Inferior parietal cortex (tissue), 1 donor: ENCODE data around the gene SPSB4.

Source experiments
- DNase-seq: peaks from one replicate; pipeline ENCODE4 v3.0.0-alpha.2; 2016; ENCODE audit errors: extremely low spot score

The SPSB4 gene

DNA sequence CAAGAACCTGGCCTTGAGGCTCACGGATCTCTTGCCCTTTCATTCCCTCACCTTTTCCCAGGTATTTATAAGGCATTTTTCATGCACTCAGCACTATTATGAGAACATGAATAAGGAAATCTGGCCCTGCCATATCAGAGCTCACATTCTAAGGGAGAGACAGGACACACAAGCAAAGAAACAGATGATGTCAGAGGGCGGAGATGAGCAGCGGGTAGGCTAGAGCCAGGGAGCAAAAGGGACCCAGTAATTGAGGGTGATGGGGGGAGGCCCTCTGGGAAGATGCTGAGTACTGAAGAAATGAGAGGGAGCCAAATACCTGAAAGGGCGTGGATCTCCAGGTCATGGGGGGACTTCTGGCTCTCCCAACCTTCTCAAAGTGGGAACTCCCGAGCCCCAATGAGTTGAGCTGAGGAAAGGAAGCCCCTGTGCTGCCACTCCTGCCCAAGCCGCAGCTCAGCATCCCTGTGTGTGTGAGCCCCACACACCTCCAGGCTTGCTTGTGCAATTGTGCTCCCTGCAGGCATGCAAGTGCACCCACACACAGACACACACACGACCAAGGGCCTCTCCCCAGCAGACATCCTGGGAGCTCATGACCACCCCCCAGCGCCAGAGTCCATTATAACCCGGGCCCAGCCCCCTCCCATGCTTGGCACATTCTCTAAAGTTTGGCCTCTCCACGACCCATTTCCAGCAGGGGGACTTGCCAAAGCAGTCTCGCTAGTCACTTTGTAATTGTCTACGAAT is 99.1 kb downstream of the SPSB4 start:
- no peak for DNase-seq

DNA sequence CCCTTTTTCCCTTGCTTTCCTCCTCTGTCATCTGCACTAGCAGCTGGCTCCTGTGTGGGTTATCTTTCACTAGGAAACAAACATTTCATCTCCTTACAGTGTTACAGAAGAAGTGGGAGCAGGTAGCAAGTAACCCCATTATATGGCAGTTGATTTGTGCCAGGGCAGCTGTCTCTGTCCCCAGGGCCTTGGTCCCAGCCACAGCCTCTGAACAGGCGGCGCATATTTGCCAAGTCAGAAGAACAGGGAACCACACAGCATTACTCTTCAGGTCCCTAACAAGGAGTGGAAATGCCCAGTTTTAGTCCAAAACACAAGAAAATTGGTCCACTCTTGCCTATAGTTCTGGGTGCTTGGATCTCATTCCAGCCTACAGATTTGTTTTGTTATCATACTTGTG is 99.8 kb downstream of the SPSB4 start:
- no peak for DNase-seq

DNA sequence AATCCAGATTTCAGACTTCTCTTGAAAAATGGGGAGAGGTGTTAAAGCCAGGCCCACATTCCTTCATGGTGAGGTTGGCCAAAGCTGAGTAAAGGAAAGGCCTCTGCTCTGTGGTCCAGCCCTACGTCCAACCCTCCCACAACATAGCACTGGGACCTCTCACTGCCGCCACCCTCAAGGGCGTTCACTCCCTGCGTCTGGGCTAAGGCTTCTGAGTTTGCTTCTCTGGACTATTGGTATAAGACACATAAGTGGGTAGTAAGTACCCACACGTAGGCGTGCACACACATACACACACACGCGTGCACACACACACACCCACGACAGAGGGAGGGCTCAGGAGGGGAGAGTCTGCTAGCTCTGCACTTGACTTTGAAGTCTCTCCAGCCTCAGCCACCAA is 100.3 kb downstream of the SPSB4 start:
- no peak for DNase-seq

DNA sequence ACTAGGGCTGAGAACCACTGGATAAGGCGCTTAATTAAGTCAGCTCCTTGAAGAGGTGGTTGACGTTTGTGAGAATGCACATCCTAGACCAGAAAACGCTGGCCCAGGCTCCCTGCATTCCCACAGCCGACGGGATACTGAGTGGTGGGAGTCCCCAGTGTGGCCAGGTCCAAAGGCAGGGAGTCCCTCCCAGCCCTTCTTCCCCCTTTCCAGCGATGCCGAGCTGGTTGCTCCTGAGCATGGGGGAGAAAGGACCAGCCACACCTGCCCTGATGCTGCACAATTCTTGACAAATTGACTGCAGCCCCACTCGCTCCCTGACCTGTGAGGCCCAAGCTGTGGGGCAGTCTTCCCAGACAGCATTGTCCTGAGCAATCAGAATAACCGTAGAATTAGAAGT is 101.0 kb downstream of the SPSB4 start:
- DNase-seq: no peak

DNA sequence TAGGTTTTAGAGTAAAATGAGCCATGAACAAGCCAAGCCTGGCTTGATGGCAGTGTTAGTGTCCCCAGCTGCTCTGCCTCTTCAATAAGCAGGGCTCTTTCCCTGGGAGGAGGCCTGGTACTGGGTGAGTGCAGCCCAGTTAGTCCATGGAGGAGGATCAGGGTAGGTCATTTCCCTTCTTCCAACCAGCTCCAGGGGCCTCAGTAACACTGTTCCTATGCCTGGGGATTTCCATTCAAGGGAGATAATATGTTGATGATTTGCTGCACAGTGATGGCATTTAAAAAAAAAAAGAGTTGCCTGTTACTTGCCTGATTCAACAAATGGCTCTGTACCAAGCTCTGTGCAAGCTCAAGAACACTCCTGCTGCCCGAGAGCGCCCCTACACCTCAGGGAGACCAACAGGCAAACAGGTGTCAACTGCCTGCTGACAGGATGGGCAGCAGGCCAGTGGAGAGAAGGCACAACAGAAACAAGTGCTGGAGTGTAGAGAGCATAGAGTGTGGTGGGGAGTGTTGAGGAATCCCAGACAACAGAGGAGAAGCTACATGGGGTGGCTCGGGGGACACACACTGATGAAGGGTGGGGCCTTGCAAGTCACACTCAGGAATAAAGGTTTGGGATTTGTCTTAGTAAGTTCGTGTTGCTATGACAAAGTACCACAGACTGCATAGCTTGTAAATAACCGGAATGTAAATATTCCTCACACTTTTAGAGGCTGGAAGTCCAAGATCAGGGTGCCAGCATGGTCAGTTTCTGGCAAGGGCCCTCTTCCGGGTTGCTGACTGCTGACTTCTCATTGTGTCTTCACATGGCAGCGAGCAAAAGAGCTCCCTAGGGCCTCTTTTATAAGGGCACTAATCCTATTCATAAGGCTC is 101.9 kb downstream of the SPSB4 start:
- DNase-seq: no peak

DNA sequence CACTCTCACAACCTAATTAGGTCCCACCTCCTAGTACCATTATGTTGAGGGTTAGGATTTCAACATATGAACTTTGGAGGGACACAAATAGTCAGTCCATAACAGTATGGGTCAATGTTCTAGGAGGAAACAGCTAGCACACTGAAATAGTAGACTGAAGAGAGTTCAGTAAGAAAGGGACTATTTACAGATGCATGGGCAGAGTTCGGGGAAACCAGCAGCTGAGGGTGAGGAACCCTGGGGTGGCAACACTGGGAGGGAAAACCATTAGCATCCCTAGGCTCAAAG is 102.5 kb downstream of the SPSB4 start:
- no peak for DNase-seq

DNA sequence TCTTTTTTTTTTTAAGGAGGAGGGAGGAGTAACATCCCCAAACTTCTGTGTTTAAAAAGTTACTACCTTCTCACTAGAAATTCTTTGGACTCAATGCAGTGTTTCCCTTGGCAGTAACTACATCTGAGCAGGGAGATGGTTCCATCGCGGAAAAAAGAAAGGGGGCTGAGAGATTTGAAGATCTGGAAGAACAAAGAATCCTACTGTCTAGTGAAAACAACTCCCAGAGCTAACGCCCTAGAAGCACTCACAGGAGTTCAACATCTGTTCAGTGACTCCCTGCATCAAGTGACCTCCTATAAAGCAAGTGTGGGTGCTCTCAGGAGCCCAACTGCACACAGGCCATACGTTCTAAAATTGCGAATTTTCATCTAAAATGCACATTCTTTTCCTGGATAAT is 113.7 kb downstream of the SPSB4 start:
- no peak for DNase-seq

DNA sequence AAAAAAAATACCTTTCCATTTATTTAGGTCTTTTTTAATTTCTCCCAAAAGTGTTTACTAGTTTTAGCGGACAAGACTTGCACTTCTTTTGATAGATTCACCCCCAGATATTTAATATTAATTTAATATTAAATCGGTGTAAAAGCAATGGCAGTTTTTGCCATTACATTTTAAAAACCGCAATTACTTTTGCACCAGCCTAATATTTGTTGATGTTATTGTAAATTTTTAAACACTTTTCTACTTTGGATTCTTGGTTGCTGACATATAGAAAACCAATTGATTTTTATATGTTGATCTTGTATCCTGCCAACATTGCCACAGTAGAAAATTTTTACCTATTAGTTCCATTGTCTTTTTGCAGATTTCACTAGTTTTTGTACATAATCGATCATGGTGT is 116.5 kb downstream of the SPSB4 start:
- no peak for DNase-seq

DNA sequence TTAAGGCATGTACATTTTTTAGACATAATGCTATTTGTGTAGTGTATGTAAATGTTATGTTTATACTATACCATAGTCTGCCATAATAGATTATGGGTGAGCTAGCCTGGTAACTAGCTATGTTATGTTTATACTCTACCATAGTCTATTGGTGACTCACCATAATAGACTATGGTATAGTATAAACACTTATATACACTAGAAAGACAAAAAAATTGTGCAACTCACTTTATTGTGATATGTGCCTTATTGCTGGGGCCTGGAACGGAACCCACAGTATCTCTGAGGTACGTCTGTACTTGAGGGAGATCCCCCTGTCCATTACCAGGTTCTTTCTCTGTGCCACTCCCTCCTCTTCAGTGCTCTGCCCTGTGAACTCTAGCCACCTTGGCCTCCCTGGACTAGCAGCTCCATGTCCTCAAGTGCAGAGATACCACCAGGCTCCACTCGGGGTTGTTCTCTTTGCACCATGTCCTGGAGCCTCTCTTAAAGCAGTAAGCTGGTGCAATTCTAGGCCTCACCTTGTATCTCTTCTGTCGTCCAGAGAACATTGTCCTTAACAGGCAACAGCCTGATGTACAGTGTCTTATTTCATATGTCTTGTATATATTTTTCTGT is 119.6 kb downstream of the SPSB4 start:
- DNase-seq: no peak

DNA sequence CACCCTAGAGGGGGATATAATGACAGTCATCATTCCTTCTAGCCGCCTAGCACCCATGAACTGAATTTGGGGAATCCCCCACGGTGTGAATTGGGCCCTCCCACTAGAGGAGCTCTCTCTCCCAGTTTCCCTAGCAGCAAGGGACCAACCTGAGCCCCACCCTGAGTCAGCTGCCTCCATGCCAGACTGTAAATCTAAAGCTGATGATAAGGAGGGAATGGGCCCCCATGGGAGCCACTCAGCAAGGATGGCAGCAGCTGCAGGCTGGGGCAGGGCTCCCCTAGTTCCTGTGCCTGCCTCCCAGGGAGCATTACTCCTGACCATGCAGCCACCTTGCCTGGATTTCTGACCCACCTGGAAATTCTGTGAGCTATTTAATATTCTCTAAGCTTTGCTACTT is 123.5 kb downstream of the SPSB4 start:
- DNase-seq: no peak

DNA sequence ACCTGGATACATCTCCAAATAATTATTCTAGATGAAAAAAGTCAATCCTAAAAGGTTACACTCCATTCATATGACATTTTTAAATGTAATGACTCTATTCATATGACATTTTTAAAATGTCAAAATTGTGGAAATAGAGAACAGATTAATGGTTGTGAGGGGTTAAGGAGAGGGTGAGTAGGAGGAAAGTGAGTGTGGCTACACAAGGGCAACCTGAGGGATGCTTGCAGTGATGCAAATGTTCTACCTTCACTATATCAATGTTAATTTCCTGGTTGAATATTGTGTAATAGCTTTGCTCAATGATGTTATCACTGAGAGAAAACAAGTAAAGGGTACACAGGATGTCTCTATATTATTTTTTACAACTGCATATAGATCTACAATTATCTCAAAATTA is 125.6 kb downstream of the SPSB4 start:
- DNase-seq: no peak

DNA sequence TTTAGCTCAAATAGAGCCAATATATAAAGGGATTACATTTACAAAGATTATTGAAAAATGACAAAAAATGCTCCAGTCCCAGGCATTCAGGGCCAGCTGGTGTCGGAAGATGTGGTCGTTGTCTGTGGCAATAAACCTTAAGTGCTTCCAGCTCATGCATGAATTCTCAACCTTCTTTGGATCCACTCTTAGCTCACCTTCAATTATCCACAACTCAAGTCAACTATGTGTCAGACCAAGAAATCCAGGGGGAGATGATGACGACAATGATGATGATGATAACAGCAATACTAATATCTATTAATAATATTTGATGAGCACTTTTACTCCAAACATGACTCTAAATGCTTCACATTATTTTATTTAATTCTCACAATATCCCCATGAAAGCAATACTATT is 126.9 kb downstream of the SPSB4 start:
- no peak for DNase-seq

DNA sequence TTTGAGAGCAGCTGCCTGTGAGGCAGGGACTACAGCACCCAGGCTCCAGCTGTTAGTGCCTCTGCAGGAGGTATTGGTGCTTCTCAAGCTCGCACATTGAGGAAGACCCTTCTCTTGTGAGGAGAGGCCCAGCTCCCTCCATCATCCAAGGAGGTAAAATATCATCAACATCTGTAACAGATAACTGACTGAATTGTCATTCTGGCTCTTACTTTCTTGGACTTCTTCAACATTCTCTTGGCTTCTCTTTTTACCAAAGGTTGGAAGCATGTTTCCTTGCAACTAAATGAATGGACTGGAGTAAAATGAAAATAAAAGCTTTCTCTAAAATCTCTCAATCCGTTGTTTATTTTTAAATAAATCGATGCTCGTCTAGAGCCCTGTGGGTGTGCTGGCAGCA is 127.4 kb downstream of the SPSB4 start:
- DNase-seq: no peak

DNA sequence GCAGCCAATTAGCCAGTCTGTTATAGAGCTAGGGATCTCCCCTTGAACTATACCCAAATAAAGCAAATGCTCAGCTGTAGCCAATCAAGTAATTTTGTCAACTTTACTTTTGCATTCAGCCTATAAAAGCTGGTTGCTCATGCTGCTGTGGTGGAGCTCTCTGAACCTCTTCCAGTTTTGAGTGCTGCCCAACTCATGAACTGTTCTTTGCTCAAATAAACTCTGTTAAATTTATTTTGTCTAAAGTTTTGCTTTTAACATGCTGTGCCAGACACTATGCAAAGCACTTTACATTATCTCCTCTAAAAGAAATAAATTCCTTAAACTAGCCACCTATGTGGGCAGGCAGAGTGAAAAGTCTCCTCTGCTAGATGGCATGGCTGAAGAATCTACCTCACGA is 128.8 kb downstream of the SPSB4 start:
- DNase-seq: no peak

DNA sequence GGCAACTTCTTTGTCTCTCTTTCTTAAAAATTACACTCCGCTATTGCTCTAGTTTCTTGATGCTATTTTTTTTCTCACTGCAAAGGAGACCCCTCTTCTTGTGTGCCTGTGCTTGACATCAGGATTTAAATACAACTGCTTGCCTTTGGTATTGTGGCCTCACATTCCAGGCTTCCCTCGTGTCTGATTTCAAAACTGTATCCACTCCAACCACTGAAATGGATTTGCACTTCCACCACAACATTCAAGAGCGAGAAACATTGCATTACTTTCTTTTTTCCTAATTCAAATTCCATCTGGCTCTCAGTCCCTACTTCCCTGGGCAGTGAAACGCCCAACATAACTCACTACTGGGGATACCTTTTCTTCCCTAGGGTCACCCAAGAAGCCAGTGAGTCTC is 130.0 kb downstream of the SPSB4 start:
- DNase-seq: no peak

DNA sequence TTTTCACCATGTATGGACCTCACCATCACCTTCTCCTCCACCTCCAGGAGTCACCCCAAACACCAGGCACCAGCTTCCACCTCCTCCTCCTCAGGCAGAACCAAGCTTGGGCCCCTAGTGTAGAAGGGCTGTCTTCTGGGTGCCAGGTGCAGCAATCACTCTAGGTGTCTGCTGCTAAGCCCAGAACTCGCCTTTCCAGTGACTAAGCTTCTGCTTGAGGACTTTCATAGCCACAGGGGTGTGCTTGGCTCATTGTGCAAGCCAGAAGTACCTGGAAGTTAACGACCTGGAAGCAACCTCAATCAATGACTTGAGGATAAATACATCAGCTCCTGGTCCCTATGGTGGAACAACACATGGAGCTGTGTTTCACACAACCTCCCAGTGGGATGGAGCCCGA is 130.7 kb downstream of the SPSB4 start:
- DNase-seq: no peak

DNA sequence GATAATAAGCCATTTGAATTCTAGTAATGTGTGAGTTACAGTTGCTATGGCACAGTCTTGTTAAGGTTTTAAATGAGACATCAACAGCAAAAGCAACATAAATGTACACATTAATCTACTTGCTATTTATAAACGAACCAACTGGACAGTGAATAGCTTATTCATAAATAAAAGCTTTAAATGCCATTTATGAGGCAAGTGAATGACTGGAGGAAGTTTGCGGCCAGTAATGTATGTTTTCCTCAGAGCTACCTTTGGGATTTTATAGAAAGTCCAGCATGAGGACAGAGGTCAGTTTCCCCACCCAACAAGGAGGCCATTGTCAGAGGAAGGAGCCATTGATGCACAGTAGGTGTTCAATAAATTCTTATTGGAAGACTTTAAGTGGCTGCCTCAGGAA is 132.5 kb downstream of the SPSB4 start:
- DNase-seq: no peak

DNA sequence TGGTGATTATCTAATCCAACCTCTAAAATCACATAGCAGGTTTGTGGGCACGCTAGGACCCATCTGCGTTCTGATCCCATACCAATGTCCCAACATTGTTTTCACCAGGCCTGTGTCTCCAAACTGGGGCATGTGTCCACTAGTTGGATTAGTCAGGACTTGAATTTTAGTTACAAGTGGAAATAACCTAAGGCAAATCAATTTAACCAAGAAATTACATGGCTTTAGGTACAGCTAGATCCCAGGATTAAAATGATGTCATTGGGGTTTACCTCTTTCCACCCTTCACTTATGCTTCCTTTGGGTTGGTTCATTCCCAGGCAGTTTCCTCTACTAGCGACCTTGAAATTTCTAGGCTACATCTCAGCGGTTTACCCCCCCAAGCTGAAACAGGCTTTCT is 133.3 kb downstream of the SPSB4 start:
- DNase-seq: no peak

DNA sequence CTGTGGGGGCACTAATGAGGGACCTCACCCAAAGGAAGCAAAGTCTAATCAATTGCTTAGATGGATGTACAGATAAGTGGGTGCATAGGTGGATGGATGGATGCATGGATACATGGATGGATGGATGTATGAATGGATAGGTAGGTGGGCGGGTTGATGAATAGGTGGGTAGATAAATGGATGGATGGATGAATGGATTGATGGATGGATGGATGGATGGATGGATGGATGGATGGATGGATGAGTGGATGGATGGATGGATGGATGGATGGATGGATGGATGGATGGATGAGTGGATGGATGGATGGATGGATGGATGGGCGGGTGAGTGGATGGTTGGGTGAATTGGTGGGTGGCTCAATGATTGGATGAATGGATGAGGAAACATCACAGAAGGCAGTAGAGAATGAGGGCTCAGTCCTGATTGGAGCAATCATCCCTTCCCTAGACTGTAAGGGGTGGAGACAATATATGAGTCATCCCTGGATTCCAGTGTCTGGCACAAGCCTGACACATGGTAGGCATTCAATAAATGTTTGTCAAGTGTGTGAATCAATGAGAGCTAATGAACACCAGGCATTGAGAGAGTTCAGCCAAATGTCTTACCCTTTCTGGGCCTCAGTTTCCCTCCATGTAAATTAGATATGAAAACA is 140.1 kb downstream of the SPSB4 start:
- DNase-seq: no peak

DNA sequence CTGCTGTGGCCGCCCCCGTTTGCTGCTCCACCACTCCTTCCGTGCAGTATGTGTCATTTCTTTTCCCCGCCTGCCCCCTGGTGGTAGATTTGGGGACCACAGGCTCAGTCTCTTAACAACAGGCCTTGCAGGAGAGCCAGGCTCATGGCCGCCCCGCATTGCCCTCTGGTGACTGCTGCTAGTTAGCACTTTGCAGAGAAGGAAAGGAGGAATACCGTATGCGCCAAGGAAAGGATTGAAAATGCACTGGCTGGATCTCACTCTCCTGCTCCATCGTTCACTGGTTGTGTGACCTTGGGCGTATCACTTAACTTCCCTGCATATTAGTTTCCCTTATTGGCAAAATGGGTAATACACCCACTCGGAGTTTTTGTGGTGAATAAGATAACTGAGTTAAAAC is 141.2 kb downstream of the SPSB4 start:
- DNase-seq: peak; percentile 99

DNA sequence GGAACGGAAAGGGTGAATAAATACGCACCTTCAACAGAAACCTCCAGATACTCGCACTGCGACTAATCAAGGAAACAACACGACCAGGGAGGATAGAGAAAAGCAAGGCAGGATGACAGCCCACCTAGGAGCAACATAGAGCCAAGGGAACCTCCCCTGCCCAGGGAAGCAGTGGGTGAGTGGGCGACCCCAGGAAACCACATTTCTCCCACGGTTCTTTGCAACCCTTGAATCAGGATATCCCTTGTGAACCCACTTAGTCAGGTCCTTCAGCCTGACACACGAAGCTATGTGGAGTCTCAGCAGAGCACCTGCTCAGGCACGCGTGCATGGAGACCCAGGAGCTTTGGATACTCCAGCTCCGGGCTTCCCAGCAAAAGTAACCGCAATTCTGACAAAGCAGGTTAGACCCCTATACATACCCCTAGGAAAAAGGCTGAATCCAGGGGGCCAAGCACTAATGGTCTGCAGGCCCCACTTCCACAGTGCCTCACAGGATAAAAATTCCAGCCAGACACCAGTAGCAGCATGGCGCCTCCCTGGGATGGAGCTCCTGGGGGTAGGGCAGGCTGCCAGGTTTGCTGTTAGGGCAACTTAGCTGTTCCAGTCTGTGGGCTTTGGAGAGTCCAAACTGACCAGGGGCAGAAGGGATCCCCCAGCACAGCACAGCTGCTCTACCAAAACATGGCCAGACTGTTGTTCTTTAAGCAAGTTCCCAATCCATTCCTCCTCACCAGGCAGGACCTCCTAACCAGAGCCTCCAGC is 142.1 kb downstream of the SPSB4 start:
- no peak for DNase-seq
